ENCODE data around the gene ZNF367.

DNA sequence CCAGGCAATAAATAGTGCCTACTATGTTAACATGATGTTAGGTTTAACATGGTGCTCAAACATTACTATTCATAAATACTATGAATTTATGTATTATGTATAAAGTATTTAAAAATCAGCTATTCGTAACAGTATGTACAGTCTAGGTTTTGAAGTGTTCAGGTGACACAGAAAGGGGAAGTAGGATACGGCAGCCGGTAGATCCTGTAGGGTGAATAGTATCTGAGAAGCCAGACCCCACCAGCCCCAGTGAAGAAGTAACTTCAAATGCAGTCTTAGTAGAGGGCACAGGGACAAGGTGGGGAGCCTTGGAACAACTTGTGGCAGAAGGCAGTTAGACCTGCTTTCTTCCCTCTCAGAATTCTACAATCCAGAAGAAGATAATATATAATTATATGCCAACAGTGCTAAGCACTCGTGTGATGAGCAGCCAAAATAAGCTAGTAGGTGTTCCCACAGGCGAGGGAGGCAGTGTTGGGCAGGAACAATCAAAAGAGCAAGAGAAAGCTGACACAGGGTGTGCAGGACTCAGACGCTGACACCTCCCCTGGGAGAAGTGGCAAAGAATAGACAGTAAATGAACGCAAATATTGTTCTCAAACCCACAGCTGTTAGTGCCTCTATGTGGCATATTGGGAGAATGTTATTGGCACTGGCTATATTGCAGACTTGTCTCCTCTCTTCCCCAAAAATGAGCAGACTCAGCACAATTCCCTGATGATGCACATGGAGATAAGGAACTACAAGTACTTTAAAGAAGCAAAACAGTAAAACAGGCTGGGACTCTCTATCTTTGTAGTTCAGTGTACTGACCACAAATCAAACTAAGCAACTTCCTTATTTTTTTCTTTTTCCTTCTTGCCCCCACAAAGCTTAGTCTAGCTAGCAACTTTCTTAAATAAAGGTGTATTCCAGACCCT is 4.6 kb downstream of the ZNF367 start:
- TF ChIP-seq CTCF (conservative IDR thresholded peaks at IDR 0.05; ENCODE audit: low read length) (no peak), EZH2phosphoT487 (IDR thresholded peaks at IDR 0.05; ENCODE audit: borderline replicate concordance) (no peak)
